T-helper 17 cell (primary cell): ENCODE results near the gene CFAP74. TPM values are rescaled to one million over a fixed set of nuclear protein-coding genes. Genes with fewer than 3 reads are reported as not detected.
"Not testable (repeated sequence)": the region's sequence is repeated elsewhere in the genome, so short reads cannot be mapped to it uniquely, and the experiment has no call there.

ENCODE experiments used
- ATAC-seq: fragments of 150-1000 bp; cut with Tn5 transposase; 2 replicates; pipeline ENCODE4 v1.10.0; 2021; ENCODE audit warnings: mild to moderate bottlenecking, moderate library complexity
- DNase-seq, 3 donors: peaks; one replicate each; pipeline versions ENCODE4 v3.0.0 to v3.0.0-alpha.2; 2020 to 2021
- H3K9me3 ChIP-seq: one replicate; pipeline ENCODE4 v1.7.0; 2013; ENCODE audit warnings: low read length, mild to moderate bottlenecking; ENCODE audit not compliant: control insufficient read depth, poor library complexity, severe bottlenecking
- H3K27ac Mint-ChIP-seq: one replicate; pipeline ENCODE4 v1.8.0; 2022; ENCODE audit warnings: mild to moderate bottlenecking, moderate library complexity, mixed read lengths
- H3K27me3 Mint-ChIP-seq: one replicate; pipeline ENCODE4 v1.8.0; 2022; ENCODE audit warnings: mixed read lengths
- H3K36me3 Mint-ChIP-seq: one replicate; pipeline ENCODE4 v1.8.0; 2022; ENCODE audit warnings: low read depth, mixed read lengths
- H3K4me1 Mint-ChIP-seq: one replicate; pipeline ENCODE4 v1.8.0; 2022; ENCODE audit warnings: mild to moderate bottlenecking, mixed read lengths
- H3K4me3 Mint-ChIP-seq: one replicate; pipeline ENCODE4 v1.8.0; 2022; ENCODE audit warnings: mild to moderate bottlenecking, moderate library complexity, mixed read lengths
- total RNA-seq, 4 donors: library from RNA in 2 of 4; stranded (reverse) in 2 of 4; gene quantifications; one replicate each; pipeline ENCODE4 v1.2.3 and lab custom pipeline; 2022 to 2026

The CFAP74 gene
- total RNA-seq, 2 donors from 2014 or later, result not detected

DNA sequence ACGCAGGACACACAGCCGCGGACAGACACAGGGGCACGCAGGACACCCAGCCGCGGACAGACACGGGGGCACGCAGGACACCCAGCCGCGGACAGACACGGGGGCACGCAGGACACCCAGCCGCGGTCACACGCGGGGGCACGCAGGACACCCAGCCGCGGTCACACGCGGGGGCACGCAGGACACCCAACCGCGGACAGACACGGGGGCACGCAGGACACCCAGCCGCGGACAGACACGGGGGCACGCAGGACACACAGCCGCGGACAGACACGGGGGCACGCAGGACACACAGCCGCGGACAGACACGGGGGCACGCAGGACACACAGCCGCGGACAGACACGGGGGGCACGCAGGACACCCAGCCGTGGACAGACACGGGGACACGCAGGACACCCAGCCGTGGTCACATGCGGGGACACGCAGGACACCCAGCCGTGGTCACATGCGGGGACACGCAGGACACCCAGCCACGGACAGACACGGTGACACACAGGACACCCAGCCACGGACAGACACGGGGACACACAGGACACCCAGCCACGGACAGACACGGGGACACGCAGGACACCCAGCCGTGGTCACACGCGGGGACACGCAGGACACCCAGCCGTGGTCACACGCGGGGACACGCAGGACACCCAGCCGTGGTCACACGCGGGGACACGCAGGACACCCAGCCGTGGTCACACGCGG lies 21.8 kb downstream of the CFAP74 start:
- H3K4me3 Mint-ChIP-seq, H3K4me1 Mint-ChIP-seq, DNase-seq, H3K27me3 Mint-ChIP-seq, ATAC-seq, H3K9me3 ChIP-seq, H3K27ac Mint-ChIP-seq, H3K36me3 Mint-ChIP-seq: not testable (repeated sequence)

DNA sequence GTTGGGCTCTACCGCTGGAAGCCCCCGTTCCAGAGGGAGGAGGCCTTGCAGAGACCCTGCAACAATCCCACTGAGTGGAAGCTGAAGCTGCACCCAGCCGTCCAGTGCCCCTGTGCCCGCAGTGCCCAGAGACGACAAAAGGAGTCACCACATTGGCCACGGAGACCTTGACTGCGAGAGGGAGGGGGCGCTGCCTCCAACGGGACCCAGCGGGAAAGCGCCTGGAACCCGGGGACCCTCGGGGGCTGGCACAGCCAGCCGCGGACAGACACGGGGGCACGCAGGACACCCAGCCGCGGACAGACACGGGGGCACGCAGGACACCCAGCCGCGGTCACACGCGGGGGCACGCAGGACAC lies 22.5 kb downstream of the CFAP74 start:
- no peak overlapping the region for H3K27ac Mint-ChIP-seq
- no peak for ATAC-seq
- H3K9me3 ChIP-seq, result no peaks in the 10 kb centered on the region
- H3K4me3 Mint-ChIP-seq, result no peak overlapping the region
- peaks cover 12% of the 10 kb centered on the region for H3K27me3 Mint-ChIP-seq
- no peak for DNase-seq
- H3K4me1 Mint-ChIP-seq, result no peaks in the 10 kb centered on the region
- no peaks in the 10 kb centered on the region for H3K36me3 Mint-ChIP-seq

DNA sequence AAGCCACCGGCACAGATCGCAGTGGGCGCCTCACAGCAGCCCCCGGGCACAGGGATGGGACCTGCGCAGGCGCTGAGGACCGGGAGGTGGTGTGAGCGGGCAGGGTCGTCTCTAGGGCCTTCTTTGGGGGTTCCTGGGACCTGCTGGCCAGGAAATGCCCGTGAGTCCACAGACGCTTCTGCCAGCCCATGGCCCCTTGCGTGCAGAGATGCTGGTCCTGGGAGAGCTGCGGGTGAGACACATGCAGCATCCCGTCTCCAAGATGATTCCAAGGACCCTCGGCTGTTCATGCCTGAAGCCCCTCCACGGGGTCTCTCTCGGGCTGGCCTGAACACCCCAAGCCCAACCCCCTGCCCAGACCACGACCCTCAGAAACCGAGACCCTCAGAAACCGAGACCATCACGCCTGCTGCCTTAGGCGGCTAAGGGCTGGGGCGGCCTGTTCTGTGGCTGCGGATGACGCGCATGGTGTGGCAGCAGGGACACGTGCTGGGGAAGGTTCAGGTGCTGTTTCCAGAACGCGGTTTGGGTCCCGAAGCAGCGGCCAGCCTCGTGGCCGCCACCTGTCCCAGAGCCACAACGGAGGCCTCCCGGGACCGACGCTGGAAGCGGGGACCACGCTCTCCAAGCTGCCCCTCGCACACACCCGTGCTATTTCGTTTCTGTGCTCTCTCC lies 23.0 kb downstream of the CFAP74 start:
- Mint-ChIP-seq H3K27ac (no peak overlapping the region), H3K4me1 (no peaks in the 10 kb centered on the region), H3K36me3 (no peaks in the 10 kb centered on the region), H3K27me3 (peaks cover 15% of the 10 kb centered on the region), H3K4me3 (no peak overlapping the region)
- no peak for DNase-seq
- ATAC-seq, result no peak
- H3K9me3 ChIP-seq, result no peaks in the 10 kb centered on the region

DNA sequence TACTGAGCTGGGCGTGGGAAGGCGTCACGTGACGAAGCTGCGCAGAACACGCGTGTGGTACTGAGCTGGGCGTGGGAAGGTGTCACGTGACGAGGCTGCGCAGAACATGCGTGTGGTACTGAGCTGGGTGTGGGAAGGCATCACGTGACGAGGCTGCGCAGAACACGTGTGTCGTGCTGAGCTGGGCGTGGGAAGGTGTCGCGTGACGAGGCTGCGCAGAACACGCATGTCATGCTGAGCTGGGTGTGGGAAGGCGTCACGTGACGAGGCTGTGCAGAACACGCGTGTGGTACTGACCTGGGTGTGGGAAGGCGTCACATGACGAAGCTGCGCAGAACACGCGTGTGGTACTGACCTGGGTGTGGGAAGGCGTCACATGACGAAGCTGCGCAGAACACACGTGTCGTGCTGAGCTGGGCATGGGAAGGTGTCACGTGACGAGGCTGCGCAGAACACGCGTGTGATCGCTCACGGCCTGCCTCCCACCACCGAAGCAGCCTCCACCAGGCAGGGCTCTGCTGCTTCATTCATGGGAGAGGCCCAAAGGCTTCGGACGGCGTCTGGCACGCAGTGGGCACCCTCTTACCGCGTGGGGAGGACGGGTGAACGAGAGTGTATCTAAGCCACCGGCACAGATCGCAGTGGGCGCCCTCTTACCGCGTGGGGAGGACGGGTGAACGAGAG lies 24.0 kb downstream of the CFAP74 start:
- no peak for ATAC-seq
- H3K4me1 Mint-ChIP-seq, result no peaks in the 10 kb centered on the region
- no peak overlapping the region for H3K4me3 Mint-ChIP-seq
- no peaks in the 10 kb centered on the region for H3K9me3 ChIP-seq
- peaks cover 18% of the 10 kb centered on the region for H3K27me3 Mint-ChIP-seq
- DNase-seq, result no peak
- H3K27ac Mint-ChIP-seq, result no peak overlapping the region
- no peaks in the 10 kb centered on the region for H3K36me3 Mint-ChIP-seq

DNA sequence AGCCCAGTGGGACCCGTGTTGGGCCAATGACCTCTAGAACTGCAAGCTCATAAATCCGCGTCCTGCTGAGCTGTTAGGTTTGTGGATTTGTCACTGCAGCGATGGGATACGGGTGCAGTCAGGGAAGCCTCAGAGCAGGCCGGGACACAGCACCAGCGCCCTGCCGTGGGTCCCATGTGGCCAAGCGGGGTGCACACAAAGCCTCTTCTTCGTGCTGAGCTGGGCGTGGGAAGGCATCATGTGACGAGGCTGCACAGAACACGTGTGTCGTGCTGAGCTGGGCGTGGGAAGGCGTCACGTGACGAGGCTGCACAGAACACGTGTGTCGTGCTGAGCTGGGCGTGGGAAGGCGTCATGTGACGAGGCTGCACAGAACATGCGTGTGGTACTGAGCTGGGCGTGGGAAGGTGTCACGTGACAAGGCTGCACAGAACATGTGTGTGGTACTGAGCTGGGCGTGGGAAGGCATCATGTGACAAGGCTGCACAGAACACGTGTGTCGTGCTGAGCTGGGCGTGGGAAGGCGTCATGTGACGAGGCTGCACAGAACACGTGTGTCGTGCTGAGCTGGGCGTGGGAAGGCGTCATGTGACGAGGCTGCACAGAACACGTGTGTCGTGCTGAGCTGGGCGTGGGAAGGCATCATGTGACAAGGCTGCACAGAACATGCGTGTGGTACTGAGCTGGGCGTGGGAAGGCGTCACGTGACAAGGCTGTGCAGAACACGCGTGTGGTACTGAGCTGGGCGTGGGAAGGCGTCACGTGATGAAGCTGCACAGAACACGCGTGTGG lies 24.7 kb downstream of the CFAP74 start:
- DNase-seq, H3K9me3 ChIP-seq, H3K36me3 Mint-ChIP-seq, H3K4me3 Mint-ChIP-seq, H3K4me1 Mint-ChIP-seq, H3K27ac Mint-ChIP-seq, ATAC-seq: not testable (repeated sequence)
- H3K27me3 Mint-ChIP-seq, result peaks cover 19% of the 10 kb centered on the region

DNA sequence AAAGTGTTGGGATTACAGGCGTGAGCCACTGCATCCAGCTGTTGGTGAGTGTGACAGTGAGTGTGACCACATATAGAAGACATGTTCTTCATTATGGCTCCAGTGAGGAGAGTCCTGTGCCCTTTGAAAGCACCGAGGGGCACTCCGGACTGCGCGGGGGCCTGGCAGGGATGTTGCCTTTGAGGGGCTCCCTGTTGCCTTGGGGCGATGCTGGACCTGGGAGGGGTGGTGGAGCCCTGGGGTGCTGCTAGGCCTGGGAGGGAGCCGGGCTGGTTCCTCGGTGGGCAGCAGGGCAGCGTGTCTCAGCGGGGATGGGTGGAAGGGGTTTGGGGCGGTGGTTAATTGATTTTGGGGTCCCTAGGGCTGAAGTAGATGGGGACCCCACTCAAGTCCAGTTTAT lies 25.5 kb downstream of the CFAP74 start:
- Mint-ChIP-seq H3K27ac (no peak overlapping the region), H3K27me3 (peaks cover 22% of the 10 kb centered on the region), H3K36me3 (no peaks in the 10 kb centered on the region), H3K4me1 (no peaks in the 10 kb centered on the region), H3K4me3 (no peak overlapping the region)
- no peaks in the 10 kb centered on the region for H3K9me3 ChIP-seq
- no peak for DNase-seq
- no peak for ATAC-seq

DNA sequence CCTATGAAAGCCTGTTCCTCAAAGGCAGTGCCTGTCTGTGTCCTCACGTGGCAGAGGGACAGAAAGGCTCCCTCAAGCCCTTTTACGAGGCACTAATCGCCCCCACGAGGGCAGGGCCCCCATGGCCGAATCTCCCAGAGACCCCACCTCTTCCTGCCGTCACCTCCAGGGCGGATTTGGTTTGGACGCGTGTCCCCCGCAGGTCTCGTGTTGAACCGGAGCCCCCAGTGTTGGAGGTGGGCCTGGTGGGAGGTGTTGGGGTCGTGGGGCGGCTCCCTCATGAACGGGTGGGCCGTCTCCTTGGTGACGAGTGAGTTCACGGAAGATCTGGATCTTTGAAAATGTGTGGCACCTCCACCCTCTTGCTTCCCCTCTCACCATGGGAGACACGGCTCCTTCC lies 27.6 kb downstream of the CFAP74 start:
- DNase-seq, result no peak
- peaks cover 23% of the 10 kb centered on the region for H3K27me3 Mint-ChIP-seq
- H3K4me1 Mint-ChIP-seq, result no peaks in the 10 kb centered on the region
- H3K27ac Mint-ChIP-seq, result no peak overlapping the region
- ATAC-seq, result no peak
- H3K4me3 Mint-ChIP-seq, result no peak overlapping the region
- no peaks in the 10 kb centered on the region for H3K36me3 Mint-ChIP-seq
- no peaks in the 10 kb centered on the region for H3K9me3 ChIP-seq

DNA sequence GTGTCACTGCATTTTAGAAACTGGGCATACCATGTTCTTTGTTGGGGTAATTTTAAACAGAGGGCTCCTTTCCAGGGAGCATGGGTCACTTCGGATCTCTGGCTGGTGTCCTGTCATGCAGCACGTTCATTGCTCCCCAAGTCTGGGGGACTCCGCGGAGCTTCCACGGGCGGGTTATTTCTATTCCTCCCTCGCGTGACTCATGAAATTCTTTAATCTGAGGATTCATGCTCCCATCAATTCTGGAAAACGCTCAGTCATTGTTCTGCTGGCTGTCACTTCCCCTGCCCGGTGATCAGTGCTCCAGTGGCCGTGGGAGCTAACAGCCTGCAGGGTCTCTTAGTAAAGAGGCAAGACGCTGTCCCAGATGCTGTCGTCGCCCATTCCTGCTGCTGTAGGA lies 28.1 kb downstream of the CFAP74 start:
- peaks cover 23% of the 10 kb centered on the region for H3K27me3 Mint-ChIP-seq
- DNase-seq (no peak), ATAC-seq (no peak)
- H3K36me3 Mint-ChIP-seq, result no peaks in the 10 kb centered on the region
- H3K9me3 ChIP-seq, result no peaks in the 10 kb centered on the region
- no peak overlapping the region for H3K27ac Mint-ChIP-seq
- no peaks in the 10 kb centered on the region for H3K4me1 Mint-ChIP-seq
- no peak overlapping the region for H3K4me3 Mint-ChIP-seq

DNA sequence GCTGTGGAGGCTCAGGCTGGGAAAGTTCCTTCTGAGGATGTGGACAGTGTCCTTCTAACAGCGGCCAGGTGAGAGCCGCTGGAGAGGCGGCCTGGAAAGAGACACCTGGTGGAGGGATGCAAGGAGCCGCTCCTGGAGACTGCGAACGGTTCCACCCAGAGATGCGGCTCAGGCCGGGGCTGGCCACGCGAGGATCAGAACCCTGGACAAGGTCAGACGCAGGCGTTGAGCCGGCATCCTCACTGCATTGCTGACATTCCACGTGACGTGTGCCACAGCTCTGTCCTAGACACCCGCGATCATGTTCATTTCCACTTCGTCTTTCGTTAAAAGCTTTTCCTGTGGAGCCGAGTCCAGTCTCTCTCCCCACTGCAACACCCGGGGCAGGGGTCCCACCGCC lies 28.8 kb downstream of the CFAP74 start:
- H3K4me1 Mint-ChIP-seq, result no peaks in the 10 kb centered on the region
- no peak overlapping the region for H3K27ac Mint-ChIP-seq
- DNase-seq, result no peak
- no peak for ATAC-seq
- peaks cover 23% of the 10 kb centered on the region for H3K27me3 Mint-ChIP-seq
- H3K4me3 Mint-ChIP-seq, result no peak overlapping the region
- H3K36me3 Mint-ChIP-seq, result no peaks in the 10 kb centered on the region
- no peaks in the 10 kb centered on the region for H3K9me3 ChIP-seq

DNA sequence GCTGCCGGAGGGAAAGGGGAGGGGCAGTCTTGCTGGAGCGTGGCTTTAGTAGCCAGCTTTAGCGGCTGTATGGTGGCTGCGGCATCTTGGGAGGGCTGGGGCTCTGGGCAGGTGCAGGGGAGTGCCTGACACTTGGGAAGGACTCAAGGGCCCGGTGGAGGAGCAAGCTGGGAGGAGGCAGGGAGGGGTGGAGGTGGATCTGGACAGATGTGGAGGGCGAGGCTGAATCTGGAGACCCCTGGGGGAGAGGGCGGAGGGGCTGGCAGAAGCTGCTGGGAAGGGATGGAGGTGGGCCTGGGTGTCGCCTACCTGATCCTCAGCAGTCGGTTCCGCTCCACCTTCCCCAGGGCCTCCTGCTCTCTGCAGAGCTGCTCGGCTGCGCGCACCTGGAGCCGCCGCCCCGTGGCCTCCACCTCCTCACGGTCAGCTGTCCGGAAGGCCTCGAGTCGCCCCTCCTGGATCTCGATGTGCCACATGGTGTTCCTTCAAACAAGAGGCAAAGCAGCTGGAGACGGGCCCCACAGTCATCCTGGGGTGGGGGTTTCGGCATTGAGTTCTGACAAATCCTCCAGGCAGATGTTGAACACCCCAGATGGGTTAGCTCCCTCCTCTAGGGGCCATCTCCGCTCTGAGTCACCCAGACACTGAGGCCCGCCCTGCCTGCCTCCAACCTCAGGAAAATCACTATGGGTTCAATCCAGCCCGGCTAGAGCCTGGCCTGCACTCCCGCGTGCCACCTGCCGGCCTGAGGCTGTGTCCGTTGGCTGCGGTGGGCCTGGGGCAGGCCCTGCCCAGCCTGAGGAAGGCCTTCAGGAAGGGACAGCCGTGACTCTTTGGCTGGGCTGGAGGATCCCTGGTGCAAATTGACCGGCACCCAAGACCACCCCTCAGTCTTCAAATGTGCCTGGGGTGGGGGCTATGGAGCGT lies 29.6 kb downstream of the CFAP74 start:
- Mint-ChIP-seq H3K36me3 (no peaks in the 10 kb centered on the region), H3K4me1 (no peaks in the 10 kb centered on the region), H3K27ac (no peak overlapping the region), H3K27me3 (peaks cover 23% of the 10 kb centered on the region), H3K4me3 (no peak overlapping the region)
- no peak for ATAC-seq
- H3K9me3 ChIP-seq, result no peaks in the 10 kb centered on the region
- no peak for DNase-seq

DNA sequence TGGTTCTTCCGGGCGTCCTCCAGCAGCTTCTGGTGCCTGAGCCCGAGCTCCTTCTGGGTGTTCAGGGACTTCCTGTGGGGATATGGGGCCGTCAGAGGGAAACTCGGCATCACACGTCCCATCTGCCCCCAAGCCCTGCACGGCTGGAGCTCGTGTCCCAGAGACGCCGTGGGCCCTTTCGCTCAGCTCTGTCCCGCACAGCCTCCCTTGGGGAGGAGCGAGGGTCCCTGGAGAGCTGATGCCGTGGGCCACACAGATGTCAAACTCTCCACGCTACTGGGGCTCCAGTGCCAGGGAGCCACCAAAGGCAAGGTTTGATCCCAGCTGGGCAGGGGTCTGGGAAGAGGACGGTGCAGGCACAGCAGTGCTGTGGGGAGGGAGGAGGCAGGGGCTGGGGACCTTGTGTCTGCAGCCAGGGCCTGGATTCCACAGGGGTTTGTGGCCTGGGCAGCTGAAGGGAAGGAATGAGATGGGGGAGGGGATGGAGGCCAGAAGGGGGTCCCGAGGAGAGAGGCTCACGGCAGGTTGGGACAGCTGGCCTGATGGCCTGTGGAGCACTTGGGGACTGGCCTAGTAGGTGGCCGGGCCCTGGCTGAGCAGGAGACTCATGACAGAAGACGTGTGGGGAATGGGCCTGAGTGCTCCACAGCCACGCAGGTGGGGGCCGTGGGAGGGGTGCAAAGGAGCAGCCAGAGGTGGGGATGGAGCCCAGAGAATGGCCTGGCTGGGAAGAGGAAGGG lies 30.4 kb downstream of the CFAP74 start:
- Mint-ChIP-seq H3K36me3 (no peaks in the 10 kb centered on the region), H3K27me3 (peaks cover 25% of the 10 kb centered on the region), H3K27ac (no peak overlapping the region), H3K4me3 (no peak overlapping the region), H3K4me1 (no peaks in the 10 kb centered on the region)
- ATAC-seq (no peak), DNase-seq (no peak)
- no peaks in the 10 kb centered on the region for H3K9me3 ChIP-seq

DNA sequence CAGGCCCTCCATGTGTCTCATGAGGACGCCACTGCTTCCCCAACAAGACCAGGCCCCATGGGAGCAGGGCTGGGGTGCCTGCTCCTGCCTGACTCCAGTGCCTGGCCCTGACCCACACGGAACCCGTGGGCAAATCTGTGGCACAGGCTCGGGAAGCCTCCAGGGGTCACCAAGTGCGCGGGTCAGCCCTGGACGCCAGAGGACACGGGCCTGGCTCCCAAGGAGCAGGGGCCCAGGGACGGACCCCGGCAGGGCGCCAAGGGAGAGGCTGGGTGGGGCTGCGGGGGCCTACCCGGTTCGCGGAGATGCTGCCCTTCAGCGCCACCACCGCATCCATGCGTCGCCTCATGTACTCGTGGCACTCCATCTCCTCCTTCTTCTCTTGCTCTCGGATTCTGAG lies 31.9 kb downstream of the CFAP74 start:
- no peak for ATAC-seq
- H3K27me3 Mint-ChIP-seq, result peaks cover 32% of the 10 kb centered on the region
- no peaks in the 10 kb centered on the region for H3K9me3 ChIP-seq
- H3K4me3 Mint-ChIP-seq, result no peak overlapping the region
- peaks cover 3% of the 10 kb centered on the region for H3K4me1 Mint-ChIP-seq
- H3K27ac Mint-ChIP-seq, result no peak overlapping the region
- DNase-seq, result no peak
- H3K36me3 Mint-ChIP-seq, result no peaks in the 10 kb centered on the region
